Measurements from ENCODE around the gene SPG7. TPM values are rescaled to one million over a fixed set of nuclear protein-coding genes. Genes with fewer than 3 reads are reported as not detected.

Gene SPG7
- total and polyA plus RNA-seq, 9 of the 15 experiments (the other 6 are each of a cell fraction or from before 2014, with no cell fraction given): 5.8 to 89.1 (median 49.4) TPM

GRCh38 chr16:89493776-89494175, 14.4 kb upstream of the SPG7 start:
- no TSS peak for BruUV-seq (replicated peaks)
- ChIA-PET POLR2A (no interaction called here), CTCF (ENCODE audit: low intra/inter-chr PET ratio) (interaction anchor here (0.6 kb wide), 1 partner anchor 8 kb away, joined by 4 read pairs; no protein-coding TSS in a partner anchor)
- Histone ChIP-seq H2AFZ (ENCODE audit: low read depth, low read length) (no peak overlapping the region), H3K36me3 (ENCODE audit: control insufficient read depth, insufficient read depth, low read length) (no peaks in the 10 kb centered on the region; the same call in 2 of the 3 replicates), H3K9me3 (replicated peaks; ENCODE audit: control insufficient read depth, insufficient read depth, low read depth, low read length) (no peaks in the 10 kb centered on the region), H3K79me2 (ENCODE audit: control insufficient read depth, insufficient read depth, low read length) (peaks cover 39% of the 10 kb centered on the region), H3K27me3 (ENCODE audit: control insufficient read depth in 2 of 2, insufficient read depth in 2 of 2, low read length in 2 of 2) (no peaks in the 10 kb centered on the region), H3K27ac (ENCODE audit: extremely low read depth, low read depth, low read length) (no peak overlapping the region), H3K9me1 (ENCODE audit: control insufficient read depth, insufficient read depth, low read length) (no peaks in the 10 kb centered on the region), H4K20me1 (replicated peaks; ENCODE audit: control insufficient read depth, insufficient read depth, low read length) (peaks cover 3% of the 10 kb centered on the region), H3K9ac (ENCODE audit: insufficient read depth in 1 of 2, low read depth in 2 of 2, low read length in 2 of 2) (peak overlapping the region in 1 of 2 experiments; percentile 72; a peak in 1 of 4 replicates), H3K4me3 (no peak overlapping the region), H3K4me2 (ENCODE audit: insufficient read depth, low read length) (no peak overlapping the region), H3K4me1 (replicated peaks in 1 of 2; ENCODE audit: control insufficient read depth in 2 of 2, insufficient read depth in 2 of 2, low read length in 2 of 2) (peaks cover 11 to 31% of the 10 kb centered on the region in 2 experiments; a peak in 4 of 5 replicates)
- 77% methylated on average over 4 of the region's 5 CpGs for WGBS (ENCODE audit: insufficient coverage, low coverage, missing lambda C conversion rate)
- FAIRE-seq: peak; percentile 29
- intact Hi-C loops (cut with micrococcal nuclease) (no loop called here), in situ Hi-C loops (cut with MboI) (no loop called here)
- ATAC-seq: no peak
- no peak for DNase-seq (ENCODE audit: extremely low read depth in 1 of 4, low spot score in 3 of 4)
- no peak for TF ChIP-seq POLR2G (IDR thresholded peaks at IDR 0.05; ENCODE audit: low read depth, low read length)
- TF ChIP-seq ZNF384 (IDR thresholded peaks at IDR 0.05; ENCODE audit: low read depth, low read length): no peak
- no peak for TF ChIP-seq MBD2 (IDR thresholded peaks at IDR 0.05; ENCODE audit: borderline replicate concordance, low read depth)

DNA sequence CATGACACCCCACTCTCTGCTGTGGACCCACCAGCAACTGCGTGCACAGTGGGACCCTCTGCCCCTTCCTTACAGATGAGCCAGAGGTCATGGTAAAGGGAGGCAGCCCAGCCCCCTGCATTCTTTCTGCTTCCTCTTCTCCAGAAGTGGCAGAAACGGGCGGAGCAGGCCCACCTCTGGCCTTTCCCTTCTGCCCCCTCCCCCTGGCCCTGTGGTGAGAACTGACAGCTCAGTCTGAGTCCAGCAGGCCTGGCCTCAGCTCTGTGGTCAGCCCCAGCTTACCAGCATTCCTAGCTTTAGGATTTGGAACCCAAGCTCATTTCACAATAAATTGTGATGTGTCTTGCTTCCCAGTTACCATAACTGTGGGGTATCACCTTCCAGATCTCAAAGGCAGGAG, 13.1 kb upstream of the SPG7 start:
- H3K79me2 ChIP-seq (ENCODE audit: control insufficient read depth, insufficient read depth, low read length): peaks cover 26% of the 10 kb centered on the region
- no peak overlapping the region for H2AFZ ChIP-seq (ENCODE audit: low read depth, low read length)
- in situ Hi-C loops (cut with MboI): no loop called here
- intact Hi-C loops (cut with micrococcal nuclease): no loop called here
- H3K36me3 ChIP-seq (ENCODE audit: control insufficient read depth, insufficient read depth, low read length): no peaks in the 10 kb centered on the region; the same call in 2 of the 3 replicates
- 63% methylated on average over 3 of the region's 3 CpGs for WGBS (ENCODE audit: insufficient coverage, low coverage, missing lambda C conversion rate)
- H3K9ac ChIP-seq (ENCODE audit: insufficient read depth in 1 of 2, low read depth in 2 of 2, low read length in 2 of 2): peak overlapping the region in 1 of 2 experiments; percentile 68; a peak in 1 of 4 replicates
- no peak overlapping the region for H3K4me2 ChIP-seq (ENCODE audit: insufficient read depth, low read length)
- no peak for DNase-seq (ENCODE audit: extremely low read depth in 1 of 4, low spot score in 3 of 4)
- no peaks in the 10 kb centered on the region for H3K9me3 ChIP-seq (replicated peaks; ENCODE audit: control insufficient read depth, insufficient read depth, low read depth, low read length)
- H3K27me3 ChIP-seq (ENCODE audit: control insufficient read depth in 2 of 2, insufficient read depth in 2 of 2, low read length in 2 of 2): no peaks in the 10 kb centered on the region
- H3K4me3 ChIP-seq: no peak overlapping the region
- POLR2A ChIA-PET: interaction anchor here (0.7 to 2.1 kb wide), 3 partner anchors 9 to 19 kb away, joined by 3 to 9 read pairs (median 6); no protein-coding TSS in a partner anchor
- no peak overlapping the region for H3K27ac ChIP-seq (ENCODE audit: extremely low read depth, low read depth, low read length)
- H4K20me1 ChIP-seq (replicated peaks; ENCODE audit: control insufficient read depth, insufficient read depth, low read length): no peaks in the 10 kb centered on the region
- H3K4me1 ChIP-seq (replicated peaks in 1 of 2; ENCODE audit: control insufficient read depth in 2 of 2, insufficient read depth in 2 of 2, low read length in 2 of 2): peaks cover 11 to 31% of the 10 kb centered on the region in 2 experiments; a peak in 4 of 5 replicates
- no peak for ATAC-seq
- no peaks in the 10 kb centered on the region for H3K9me1 ChIP-seq (ENCODE audit: control insufficient read depth, insufficient read depth, low read length)
- FAIRE-seq: no peak
- BruUV-seq (replicated peaks): no TSS peak
- TF ChIP-seq ZNF124 (CRISPR knock-in tag; IDR thresholded peaks at IDR 0.05) (no peak), ZBTB7A (IDR thresholded peaks at IDR 0.05; ENCODE audit: borderline replicate concordance, control insufficient read depth, low read depth, low read length) (peak; percentile 19; the same call in 1 of the 2 replicates), SAFB2 (IDR thresholded peaks at IDR 0.05; ENCODE audit: borderline replicate concordance, low read depth, low read length, severe bottlenecking) (no peak)
- CTCF ChIA-PET (ENCODE audit: low intra/inter-chr PET ratio): no interaction called here
